GM13977 (cell line): ENCODE measurements around the gene LIPM.
"Not testable (repeated sequence)": the region's sequence is repeated elsewhere in the genome, so short reads cannot be mapped to it uniquely, and the experiment has no call there.

Experiments used
- DNase-seq: peaks from one replicate; pipeline ENCODE4 v3.0.0; 2012; ENCODE audit warnings: low spot score
- CTCF ChIP-seq: IDR thresholded peaks from 2 replicates; pipeline ENCODE4 v1.5.1; 2012; ENCODE audit warnings: mild to moderate bottlenecking, control low read depth; ENCODE audit not compliant: insufficient read depth; ENCODE audit errors: extremely low read depth, missing control alignments
- in situ Hi-C: fragments of 300-500 bp; cut with MboI; formaldehyde crosslinking; loops from one replicate; pipeline ENCODE4 v1.12.0; 2022; ENCODE audit warnings: low sequenced_read_pairs, low pct_unique_long_range_greater_than_20kb, mixed read lengths, inconsistent platforms; ENCODE audit not compliant: unreplicated experiment

The LIPM gene

GRCh38 chr10:88833723-88834122 is 31.2 kb downstream of the LIPM start:
- no peak for TF ChIP-seq CTCF
- no peak for DNase-seq
- in situ Hi-C loops, result loop anchor here (10.0 kb wide), 1 partner anchor 381 kb away; no protein-coding TSS in a partner anchor

DNA sequence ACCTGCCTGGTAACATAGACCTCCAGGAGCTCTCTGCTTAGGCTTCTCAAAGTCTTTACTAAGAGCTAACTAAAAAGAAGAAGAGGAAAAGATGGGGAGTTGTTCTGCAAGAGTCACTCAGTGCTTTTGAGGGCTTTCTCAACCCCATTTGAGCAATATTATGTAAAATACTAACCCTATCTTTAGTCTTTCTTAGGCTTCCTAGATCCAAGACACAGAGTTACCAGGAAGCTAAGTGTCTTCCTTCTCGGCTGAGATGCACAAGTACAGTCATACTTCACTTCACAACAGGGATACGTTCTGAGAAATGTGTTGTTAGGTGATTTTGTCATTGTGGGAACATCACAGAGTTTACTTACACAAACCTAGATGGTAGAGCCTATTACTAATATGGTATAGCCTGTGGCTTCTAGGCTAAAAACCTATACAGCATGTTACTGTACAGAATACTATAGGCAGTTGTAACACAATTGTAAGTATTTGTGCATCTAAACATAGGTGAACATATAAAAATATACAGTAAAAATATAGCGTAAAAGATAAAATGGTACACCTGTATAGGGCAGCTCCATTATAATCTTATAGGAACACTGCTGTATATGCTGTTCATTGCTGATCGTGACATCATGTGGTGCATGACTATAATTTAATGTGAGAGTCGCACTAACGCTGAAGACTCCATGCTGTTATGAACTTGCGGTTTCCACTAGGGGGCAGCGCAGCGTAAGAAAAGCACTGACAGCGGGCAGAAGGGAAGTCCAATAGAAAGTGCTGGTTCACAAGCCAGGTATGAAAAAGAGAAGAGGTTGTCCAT is 32.8 kb downstream of the LIPM start:
- peak; percentile 87 for TF ChIP-seq CTCF
- peak; percentile 38 for DNase-seq
- in situ Hi-C loops, result loop anchor here (5.0 to 10.0 kb wide), 2 partner anchors 92 to 379 kb away; no protein-coding TSS in a partner anchor

- DNase-seq, result no peak
- TF ChIP-seq CTCF, result no peak
- in situ Hi-C loops, result loop anchor here (5.0 to 10.0 kb wide), 2 partner anchors 91 to 379 kb away; no protein-coding TSS in a partner anchor
Observed at GRCh38 chr10:88835910-88836221, 33.3 kb downstream of the LIPM start.

- DNase-seq, result not testable (repeated sequence)
- in situ Hi-C loops, result loop anchor here (5.0 to 10.0 kb wide), 2 partner anchors 90 to 377 kb away; no protein-coding TSS in a partner anchor
Observed at GRCh38 chr10:88837632-88838031, 35.1 kb downstream of the LIPM start.

DNA sequence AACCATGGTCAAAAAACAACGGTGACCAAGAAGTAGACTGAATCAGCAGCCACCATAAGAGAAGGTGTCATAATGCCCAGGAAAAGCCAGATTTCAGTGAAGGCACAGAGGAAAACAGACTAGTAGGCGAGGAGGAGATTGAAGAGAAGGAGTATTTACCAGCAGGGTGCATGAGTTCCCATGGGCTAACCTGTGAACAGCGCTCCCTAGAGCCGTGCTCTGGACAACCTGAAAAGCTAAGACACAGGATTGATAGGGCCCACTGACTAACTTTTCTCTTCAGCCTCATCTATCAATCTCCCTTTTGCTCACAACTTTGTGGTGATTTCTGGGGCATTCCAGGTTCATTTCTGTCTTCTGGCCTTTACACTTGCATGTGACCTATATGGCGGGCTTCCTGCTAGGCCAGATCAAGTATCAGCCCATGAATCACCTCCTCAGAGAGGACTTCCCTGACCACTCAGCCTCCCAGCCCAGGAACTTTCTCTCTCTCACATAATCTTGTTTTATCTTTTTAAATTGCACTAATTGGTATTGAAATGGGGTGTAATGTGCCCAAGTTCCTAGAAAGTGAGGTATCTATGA is 36.3 kb downstream of the LIPM start:
- no peak for DNase-seq
- in situ Hi-C loops, result loop anchor here (5.0 to 10.0 kb wide), 2 partner anchors 88 to 376 kb away; no protein-coding TSS in a partner anchor
- no peak for TF ChIP-seq CTCF

- no peak for DNase-seq
- in situ Hi-C loops, result no loop called here
- no peak for TF ChIP-seq CTCF
Observed at GRCh38 chr10:88840104-88840503, 37.6 kb downstream of the LIPM start.

DNA sequence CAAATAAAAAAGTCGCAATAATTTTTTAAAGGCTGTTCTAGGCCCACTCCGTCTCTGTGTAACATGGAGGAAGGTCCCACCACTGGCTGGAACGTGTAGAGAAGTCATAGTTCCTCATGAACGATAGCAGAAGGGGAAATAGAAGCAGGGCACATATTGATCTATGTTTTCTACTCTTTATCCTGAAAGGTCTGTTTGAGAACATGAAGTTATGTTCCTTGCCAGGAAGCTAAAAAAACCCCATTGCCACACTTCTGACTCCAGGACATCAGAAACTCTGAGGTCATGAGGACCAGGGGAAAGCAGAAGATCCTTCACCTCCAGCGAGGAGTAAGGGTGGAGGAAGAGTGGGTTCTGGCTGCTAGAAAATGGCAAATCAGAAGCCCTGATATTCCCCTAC is 38.4 kb downstream of the LIPM start:
- no peak for TF ChIP-seq CTCF
- in situ Hi-C loops, result no loop called here
- no peak for DNase-seq
